Hepatocyte (in vitro differentiated cells): ENCODE measurements around the gene RNFT2.

Experiments
- EZH2 ChIP-seq: fragments of 200-600 bp; sonication (generic); IDR thresholded peaks from 2 replicates; pipeline ENCODE4 v1.6.1; 2016; ENCODE audit warnings: antibody characterized with exemption, mild to moderate bottlenecking, borderline replicate concordance
- TF ChIP-seq, protein P1 (sequence below): fragments of 200-600 bp; sonication (generic); IDR thresholded peaks from 2 replicates; pipeline ENCODE4 v1.5.1; 2016; ENCODE audit warnings: antibody characterized with exemption, mild to moderate bottlenecking; ENCODE audit not compliant: poor library complexity

DNA sequence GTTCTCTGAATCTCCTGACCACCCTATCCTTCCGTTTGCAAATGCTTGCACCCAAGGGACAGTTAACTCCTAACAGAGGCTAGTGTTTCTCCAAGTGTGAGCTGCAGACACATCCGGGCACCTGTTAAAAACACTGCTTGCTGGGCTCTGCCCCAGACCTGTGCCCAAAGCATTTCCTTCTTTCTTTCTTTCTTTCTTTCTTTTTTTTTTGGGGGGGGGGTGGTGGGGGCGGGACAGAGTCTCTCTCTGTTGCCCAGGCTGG lies 42.7 kb upstream of the RNFT2 start:
- TF ChIP-seq, protein P1, sequence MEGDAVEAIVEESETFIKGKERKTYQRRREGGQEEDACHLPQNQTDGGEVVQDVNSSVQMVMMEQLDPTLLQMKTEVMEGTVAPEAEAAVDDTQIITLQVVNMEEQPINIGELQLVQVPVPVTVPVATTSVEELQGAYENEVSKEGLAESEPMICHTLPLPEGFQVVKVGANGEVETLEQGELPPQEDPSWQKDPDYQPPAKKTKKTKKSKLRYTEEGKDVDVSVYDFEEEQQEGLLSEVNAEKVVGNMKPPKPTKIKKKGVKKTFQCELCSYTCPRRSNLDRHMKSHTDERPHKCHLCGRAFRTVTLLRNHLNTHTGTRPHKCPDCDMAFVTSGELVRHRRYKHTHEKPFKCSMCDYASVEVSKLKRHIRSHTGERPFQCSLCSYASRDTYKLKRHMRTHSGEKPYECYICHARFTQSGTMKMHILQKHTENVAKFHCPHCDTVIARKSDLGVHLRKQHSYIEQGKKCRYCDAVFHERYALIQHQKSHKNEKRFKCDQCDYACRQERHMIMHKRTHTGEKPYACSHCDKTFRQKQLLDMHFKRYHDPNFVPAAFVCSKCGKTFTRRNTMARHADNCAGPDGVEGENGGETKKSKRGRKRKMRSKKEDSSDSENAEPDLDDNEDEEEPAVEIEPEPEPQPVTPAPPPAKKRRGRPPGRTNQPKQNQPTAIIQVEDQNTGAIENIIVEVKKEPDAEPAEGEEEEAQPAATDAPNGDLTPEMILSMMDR = no peak
- no peak for TF ChIP-seq EZH2
